AG04450 (cell line): Measurements from ENCODE around the gene GLRA2. TPM values are rescaled to one million over a fixed set of nuclear protein-coding genes. Genes with fewer than 3 reads are reported as not detected.

Source experiments
- CTCF ChIA-PET: fragments of 300-600, 350-600 bp; formaldehyde crosslinking; extraction: SDS; loops from one replicate; lab custom pipeline; 2022; ENCODE audit warnings: antibody characterized with exemption, inconsistent platforms; lab: Charles Lee
- POLR2A ChIA-PET: fragments of 350-600 bp; formaldehyde crosslinking; extraction: SDS; loops from one replicate; lab custom pipeline; 2021; ENCODE audit warnings: antibody characterized with exemption, inconsistent platforms; lab: Yijun Ruan, JAX
- DNase-seq: peaks from one replicate; pipeline ENCODE4 v3.0.0-alpha.2; 2011; ENCODE audit warnings: low read depth, low spot score
- H3K27ac ChIP-seq: one replicate; pipeline ENCODE4 v1.5.1; 2012; ENCODE audit warnings: low read depth, low read length, control low read depth
- H3K27me3 ChIP-seq: one replicate; pipeline ENCODE4 v1.6.0; 2012; ENCODE audit warnings: low read length; ENCODE audit not compliant: control insufficient read depth, insufficient read depth
- H3K4me3 ChIP-seq: 2 replicates; pipeline ENCODE4 v1.5.1; 2011; ENCODE audit warnings: mild to moderate bottlenecking, low read depth, low read length, control low read depth
- H3K9me3 ChIP-seq: 2 replicates; pipeline ENCODE4 v1.5.1; 2012; ENCODE audit warnings: low read length; ENCODE audit not compliant: control insufficient read depth, insufficient read depth
- polyA plus RNA-seq: library from polyadenylated mRNA; depleted of rRNA; stranded (reverse); fragments of >200 nt; gene quantifications from 2 replicates; pipeline ENCODE4 v1.2.3, GENCODE V29; 2011
- TF ChIP-seq, protein P1 (sequence below): IDR thresholded peaks from 2 replicates; pipeline ENCODE4 v1.5.1; 2011; ENCODE audit warnings: low read depth, low read length, control low read depth, inconsistent platforms

The GLRA2 gene
- polyA plus RNA-seq, 1 experiment = not detected

DNA sequence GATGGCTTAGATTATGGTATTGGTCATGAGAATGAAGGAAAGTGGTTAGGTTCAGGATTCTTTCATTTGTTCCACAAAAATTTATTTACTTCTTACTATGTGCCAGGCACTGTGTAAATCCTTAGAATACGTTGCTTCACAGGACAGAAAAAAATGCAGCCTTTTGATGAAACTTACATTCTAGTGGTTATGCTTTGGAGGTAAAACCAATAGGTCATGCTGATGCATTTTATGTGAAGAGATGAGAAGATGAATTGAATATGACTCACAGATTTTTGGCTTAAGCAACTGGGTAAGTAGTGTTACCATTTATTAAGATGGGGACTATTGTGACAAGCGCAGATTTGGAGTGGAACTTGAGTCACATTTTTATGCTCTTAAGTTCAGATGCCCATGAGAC is 165.3 kb downstream of the GLRA2 start:
- no peak for DNase-seq
- TF ChIP-seq, protein P1, sequence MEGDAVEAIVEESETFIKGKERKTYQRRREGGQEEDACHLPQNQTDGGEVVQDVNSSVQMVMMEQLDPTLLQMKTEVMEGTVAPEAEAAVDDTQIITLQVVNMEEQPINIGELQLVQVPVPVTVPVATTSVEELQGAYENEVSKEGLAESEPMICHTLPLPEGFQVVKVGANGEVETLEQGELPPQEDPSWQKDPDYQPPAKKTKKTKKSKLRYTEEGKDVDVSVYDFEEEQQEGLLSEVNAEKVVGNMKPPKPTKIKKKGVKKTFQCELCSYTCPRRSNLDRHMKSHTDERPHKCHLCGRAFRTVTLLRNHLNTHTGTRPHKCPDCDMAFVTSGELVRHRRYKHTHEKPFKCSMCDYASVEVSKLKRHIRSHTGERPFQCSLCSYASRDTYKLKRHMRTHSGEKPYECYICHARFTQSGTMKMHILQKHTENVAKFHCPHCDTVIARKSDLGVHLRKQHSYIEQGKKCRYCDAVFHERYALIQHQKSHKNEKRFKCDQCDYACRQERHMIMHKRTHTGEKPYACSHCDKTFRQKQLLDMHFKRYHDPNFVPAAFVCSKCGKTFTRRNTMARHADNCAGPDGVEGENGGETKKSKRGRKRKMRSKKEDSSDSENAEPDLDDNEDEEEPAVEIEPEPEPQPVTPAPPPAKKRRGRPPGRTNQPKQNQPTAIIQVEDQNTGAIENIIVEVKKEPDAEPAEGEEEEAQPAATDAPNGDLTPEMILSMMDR = no peak
- no peak overlapping the region for H3K4me3 ChIP-seq
- H3K27ac ChIP-seq = no peak overlapping the region
- no peaks in the 10 kb centered on the region for H3K27me3 ChIP-seq
- ChIA-PET POLR2A (no interaction called here), CTCF (no interaction called here)
- H3K9me3 ChIP-seq = no peaks in the 10 kb centered on the region

DNA sequence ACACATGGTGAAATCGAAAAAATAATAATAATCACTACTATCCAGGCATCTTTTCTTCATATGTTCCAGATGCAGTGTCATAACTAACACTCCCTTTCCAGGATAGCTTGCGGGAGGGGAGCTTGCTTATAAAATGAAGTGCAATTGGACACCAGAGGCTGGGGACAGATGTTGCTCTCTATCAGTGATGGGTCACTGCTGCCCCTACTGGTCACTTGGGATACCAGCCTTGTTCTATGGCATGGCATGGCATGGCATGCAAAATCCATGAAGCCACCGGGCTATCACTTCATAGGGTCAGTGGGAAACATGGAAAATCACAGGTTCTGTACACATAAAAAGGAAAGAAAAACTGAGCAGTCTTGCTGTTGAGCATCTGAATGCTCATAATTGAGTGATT is 168.1 kb downstream of the GLRA2 start:
- DNase-seq = no peak
- no peak overlapping the region for H3K4me3 ChIP-seq
- H3K27ac ChIP-seq = no peak overlapping the region
- H3K27me3 ChIP-seq = no peaks in the 10 kb centered on the region
- H3K9me3 ChIP-seq = no peaks in the 10 kb centered on the region
- POLR2A ChIA-PET = no interaction called here
- TF ChIP-seq, protein P1 = peak; percentile 48
- CTCF ChIA-PET = interaction anchor here (0.8 kb wide), 1 partner anchor 21 kb away, joined by 3 read pairs; no protein-coding TSS in a partner anchor

DNA sequence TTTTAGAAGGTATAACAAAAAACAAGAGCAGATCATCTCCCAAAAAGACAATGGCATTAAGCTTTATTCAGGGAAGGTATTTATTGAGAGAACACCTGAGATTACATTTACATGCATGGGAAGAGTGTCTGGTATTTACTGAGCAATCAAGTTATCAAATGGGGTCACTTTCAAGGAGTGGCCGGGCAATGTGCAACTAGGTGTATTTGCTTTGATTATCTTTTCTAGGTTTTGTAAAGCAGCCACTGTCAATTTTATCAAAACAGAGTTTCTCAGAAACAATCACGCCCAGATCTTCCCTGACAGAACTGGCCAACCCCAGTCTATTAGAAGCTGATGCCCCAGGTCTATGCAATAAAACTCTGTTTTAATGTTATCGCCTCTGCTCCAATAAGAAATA is 169.5 kb downstream of the GLRA2 start:
- POLR2A ChIA-PET = no interaction called here
- DNase-seq = no peak
- TF ChIP-seq, protein P1 = no peak
- no peaks in the 10 kb centered on the region for H3K27me3 ChIP-seq
- H3K4me3 ChIP-seq = no peak overlapping the region
- no peak overlapping the region for H3K27ac ChIP-seq
- CTCF ChIA-PET = no interaction called here
- H3K9me3 ChIP-seq = no peaks in the 10 kb centered on the region

DNA sequence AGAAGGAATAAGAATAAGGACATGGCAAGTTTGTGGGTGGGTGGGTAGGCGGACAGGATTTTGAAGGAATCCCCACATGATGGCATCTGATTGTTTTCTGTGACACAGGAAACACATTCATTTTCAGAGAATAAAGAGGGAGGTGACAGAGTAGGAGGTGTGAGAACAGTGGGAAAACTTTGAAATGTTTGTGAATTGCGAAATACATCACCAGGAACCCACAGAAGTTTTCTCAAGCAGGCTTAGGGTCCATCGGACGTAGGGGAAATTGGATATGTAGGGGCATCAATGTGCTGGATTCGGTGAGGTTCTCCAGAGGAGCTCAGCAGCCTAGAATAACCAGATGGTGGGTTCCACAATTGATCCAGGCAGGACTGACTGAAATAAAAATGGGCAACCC is 171.6 kb downstream of the GLRA2 start:
- no peaks in the 10 kb centered on the region for H3K27me3 ChIP-seq
- H3K4me3 ChIP-seq = no peak overlapping the region
- CTCF ChIA-PET = no interaction called here
- POLR2A ChIA-PET = no interaction called here
- no peaks in the 10 kb centered on the region for H3K9me3 ChIP-seq
- TF ChIP-seq, protein P1 = no peak
- no peak overlapping the region for H3K27ac ChIP-seq
- no peak for DNase-seq

DNA sequence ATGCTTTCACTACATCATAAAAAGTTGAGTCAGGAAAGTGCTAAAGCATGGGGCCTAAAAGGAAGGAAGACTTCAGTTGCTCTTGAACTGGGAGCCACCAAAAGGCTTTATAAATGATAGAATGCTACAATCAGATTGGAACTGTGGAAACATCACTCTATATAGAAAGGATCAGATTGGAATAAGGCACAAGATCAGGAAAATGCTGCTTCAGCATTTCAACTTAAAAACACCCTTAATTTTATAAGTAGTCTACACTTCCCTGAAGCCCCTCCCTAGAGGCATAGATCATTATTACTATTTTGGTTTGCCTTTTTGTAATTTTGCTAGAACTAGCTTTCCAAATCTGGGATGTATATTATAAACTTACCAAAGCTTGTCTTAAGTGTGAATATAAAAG is 172.8 kb downstream of the GLRA2 start:
- TF ChIP-seq, protein P1 = no peak
- Histone ChIP-seq H3K9me3 (no peaks in the 10 kb centered on the region), H3K27ac (no peak overlapping the region), H3K27me3 (no peaks in the 10 kb centered on the region), H3K4me3 (no peak overlapping the region)
- ChIA-PET CTCF (no interaction called here), POLR2A (no interaction called here)
- DNase-seq = no peak
